Measurements from ENCODE around the gene KRTAP19-3. TPM values are rescaled to one million over a fixed set of nuclear protein-coding genes. Genes with fewer than 3 reads are reported as not detected.

The KRTAP19-3 gene
- total and polyA plus RNA-seq, 12 donors: not detected

DNA sequence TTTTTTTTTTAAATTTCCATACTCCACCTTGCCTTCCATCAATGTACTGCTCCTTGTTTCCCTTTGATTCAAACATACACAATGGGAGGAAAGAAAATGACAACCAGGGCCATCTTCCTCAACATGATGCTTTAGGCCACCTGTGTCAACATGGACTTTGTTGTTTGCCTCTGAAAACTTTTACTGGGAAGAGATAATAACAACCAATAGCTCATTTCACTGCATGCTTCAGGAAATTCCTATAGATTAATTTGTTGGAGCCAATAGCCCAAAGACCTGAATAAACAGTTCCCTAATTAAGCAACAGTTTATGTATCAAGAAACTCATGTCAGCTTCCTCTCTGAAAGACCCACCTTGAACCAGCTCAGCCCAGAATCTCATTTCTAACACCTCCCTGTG, 48.6 kb downstream of the KRTAP19-3 start:
- no peak overlapping the region for H3K4me3 ChIP-seq

More for the DNA sequence above, 48.6 kb downstream of the KRTAP19-3 start:
- Histone ChIP-seq H3K27me3 (no peaks in the 10 kb centered on the region), H3K36me3 (replicated peaks in 1 of 2) (no peaks in the 10 kb centered on the region), H3K27ac (no peak overlapping the region), H3K4me1 (replicated peaks in 1 of 2) (no peaks in the 10 kb centered on the region), H3K9me3 (replicated peaks in 1 of 3) (no peaks in the 10 kb centered on the region)
- intact Hi-C loops (cut with DNase I): no loop called here
- TF ChIP-seq, protein P1, sequence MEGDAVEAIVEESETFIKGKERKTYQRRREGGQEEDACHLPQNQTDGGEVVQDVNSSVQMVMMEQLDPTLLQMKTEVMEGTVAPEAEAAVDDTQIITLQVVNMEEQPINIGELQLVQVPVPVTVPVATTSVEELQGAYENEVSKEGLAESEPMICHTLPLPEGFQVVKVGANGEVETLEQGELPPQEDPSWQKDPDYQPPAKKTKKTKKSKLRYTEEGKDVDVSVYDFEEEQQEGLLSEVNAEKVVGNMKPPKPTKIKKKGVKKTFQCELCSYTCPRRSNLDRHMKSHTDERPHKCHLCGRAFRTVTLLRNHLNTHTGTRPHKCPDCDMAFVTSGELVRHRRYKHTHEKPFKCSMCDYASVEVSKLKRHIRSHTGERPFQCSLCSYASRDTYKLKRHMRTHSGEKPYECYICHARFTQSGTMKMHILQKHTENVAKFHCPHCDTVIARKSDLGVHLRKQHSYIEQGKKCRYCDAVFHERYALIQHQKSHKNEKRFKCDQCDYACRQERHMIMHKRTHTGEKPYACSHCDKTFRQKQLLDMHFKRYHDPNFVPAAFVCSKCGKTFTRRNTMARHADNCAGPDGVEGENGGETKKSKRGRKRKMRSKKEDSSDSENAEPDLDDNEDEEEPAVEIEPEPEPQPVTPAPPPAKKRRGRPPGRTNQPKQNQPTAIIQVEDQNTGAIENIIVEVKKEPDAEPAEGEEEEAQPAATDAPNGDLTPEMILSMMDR (IDR thresholded peaks at IDR 0.05): no peak
- TF ChIP-seq POLR2A (IDR thresholded peaks at IDR 0.05): no peak
- no peak for DNase-seq

Small RNA genes lying within 50 kb of the gene (small RNA-seq; reads per million reads assigned to genes)
- gene AP000567.1 (0 reads per million in 2 donors), gene KRTAP19-10P (0 reads per million in 2 donors), gene KRTAP19-11P (0 reads per million in 2 donors), gene KRTAP19-9P (0 reads per million in 2 donors)

Other genes starting within 250 kb of the KRTAP19-3 start
- not detected for gene KRTAP24-1, start 209.1 kb downstream of the KRTAP19-3 start, total RNA-seq
- gene KRTAP24-1, start 209.1 kb downstream of the KRTAP19-3 start, polyA plus RNA-seq: not detected
- not detected for gene KRTAP25-1, start 202.5 kb downstream of the KRTAP19-3 start, total RNA-seq
- not detected for gene KRTAP25-1, start 202.5 kb downstream of the KRTAP19-3 start, polyA plus RNA-seq
- gene KRTAP26-1, start 171.7 kb downstream of the KRTAP19-3 start, total RNA-seq: not detected
- not detected for gene KRTAP26-1, start 171.7 kb downstream of the KRTAP19-3 start, polyA plus RNA-seq
- not detected for gene KRTAP27-1, start 154.3 kb downstream of the KRTAP19-3 start, total RNA-seq
- not detected for gene KRTAP27-1, start 154.3 kb downstream of the KRTAP19-3 start, polyA plus RNA-seq
- not detected for gene KRTAP23-1, start 143.4 kb downstream of the KRTAP19-3 start, total RNA-seq
- gene KRTAP23-1, start 143.4 kb downstream of the KRTAP19-3 start, polyA plus RNA-seq: not detected
- under 1 TPM in 1 of 9 donors, not detected in 8; 0.41 TPM for gene KRTAP13-2, start 119.7 kb downstream of the KRTAP19-3 start, total RNA-seq
- not detected for gene KRTAP13-2, start 119.7 kb downstream of the KRTAP19-3 start, polyA plus RNA-seq
- not detected for gene KRTAP13-1, start 96.0 kb downstream of the KRTAP19-3 start, total RNA-seq
- not detected for gene KRTAP13-1, start 96.0 kb downstream of the KRTAP19-3 start, polyA plus RNA-seq
- not detected for gene KRTAP13-3, start 66.1 kb downstream of the KRTAP19-3 start, total RNA-seq
- gene KRTAP13-3, start 66.1 kb downstream of the KRTAP19-3 start, polyA plus RNA-seq: not detected
- not detected for gene KRTAP13-4, start 61.8 kb downstream of the KRTAP19-3 start, total RNA-seq
- gene KRTAP13-4, start 61.8 kb downstream of the KRTAP19-3 start, polyA plus RNA-seq: not detected
- not detected for gene KRTAP15-1, start 51.7 kb downstream of the KRTAP19-3 start, total RNA-seq
- gene KRTAP15-1, start 51.7 kb downstream of the KRTAP19-3 start, polyA plus RNA-seq: not detected
- not detected for gene KRTAP19-1, start 11.6 kb downstream of the KRTAP19-3 start, total RNA-seq
- gene KRTAP19-1, start 11.6 kb downstream of the KRTAP19-3 start, polyA plus RNA-seq: not detected
- not detected for gene KRTAP19-2, start 4.6 kb downstream of the KRTAP19-3 start, total RNA-seq
- gene KRTAP19-2, start 4.6 kb downstream of the KRTAP19-3 start, polyA plus RNA-seq: not detected
- not detected for gene KRTAP19-4, start 5.2 kb upstream of the KRTAP19-3 start, total RNA-seq
- gene KRTAP19-4, start 5.2 kb upstream of the KRTAP19-3 start, polyA plus RNA-seq: not detected
- not detected for gene KRTAP19-5, start 10.1 kb upstream of the KRTAP19-3 start, total RNA-seq
- gene KRTAP19-5, start 10.1 kb upstream of the KRTAP19-3 start, polyA plus RNA-seq: not detected
- not detected for gene KRTAP19-6, start 49.9 kb upstream of the KRTAP19-3 start, total RNA-seq
- not detected for gene KRTAP19-6, start 49.9 kb upstream of the KRTAP19-3 start, polyA plus RNA-seq
- gene KRTAP19-7, start 69.3 kb upstream of the KRTAP19-3 start, total RNA-seq: not detected
- not detected for gene KRTAP19-7, start 69.3 kb upstream of the KRTAP19-3 start, polyA plus RNA-seq
- not detected for gene KRTAP22-2, start 98.4 kb upstream of the KRTAP19-3 start, total RNA-seq
- gene KRTAP22-2, start 98.4 kb upstream of the KRTAP19-3 start, polyA plus RNA-seq: not detected
- gene KRTAP6-3, start 100.4 kb upstream of the KRTAP19-3 start, total RNA-seq: not detected
- gene KRTAP6-3, start 100.4 kb upstream of the KRTAP19-3 start, polyA plus RNA-seq: not detected
- gene KRTAP6-2, start 106.9 kb upstream of the KRTAP19-3 start, total RNA-seq: not detected
- gene KRTAP6-2, start 106.9 kb upstream of the KRTAP19-3 start, polyA plus RNA-seq: not detected
- not detected for gene KRTAP22-1, start 109.1 kb upstream of the KRTAP19-3 start, total RNA-seq
- gene KRTAP22-1, start 109.1 kb upstream of the KRTAP19-3 start, polyA plus RNA-seq: not detected
- gene KRTAP6-1, start 121.9 kb upstream of the KRTAP19-3 start, total RNA-seq: not detected
- gene KRTAP6-1, start 121.9 kb upstream of the KRTAP19-3 start, polyA plus RNA-seq: not detected
- not detected for gene KRTAP20-1, start 124.4 kb upstream of the KRTAP19-3 start, total RNA-seq
- gene KRTAP20-1, start 124.4 kb upstream of the KRTAP19-3 start, polyA plus RNA-seq: not detected
- not detected for gene KRTAP20-4, start 128.6 kb upstream of the KRTAP19-3 start, total RNA-seq
- not detected for gene KRTAP20-4, start 128.6 kb upstream of the KRTAP19-3 start, polyA plus RNA-seq
- not detected for gene KRTAP20-2, start 143.2 kb upstream of the KRTAP19-3 start, total RNA-seq
- gene KRTAP20-2, start 143.2 kb upstream of the KRTAP19-3 start, polyA plus RNA-seq: not detected
- not detected for gene KRTAP20-3, start 150.9 kb upstream of the KRTAP19-3 start, total RNA-seq
- gene KRTAP20-3, start 150.9 kb upstream of the KRTAP19-3 start, polyA plus RNA-seq: not detected
- not detected for gene KRTAP21-3, start 226.8 kb upstream of the KRTAP19-3 start, total RNA-seq
- gene KRTAP21-3, start 226.8 kb upstream of the KRTAP19-3 start, polyA plus RNA-seq: not detected

Measured in adrenal gland (tissue), 12 donors.